Testis (tissue), 3 donors: Measurements from ENCODE around the gene ZNF174. TPM values are rescaled to one million over a fixed set of nuclear protein-coding genes. Genes with fewer than 3 reads are reported as not detected.

Source experiments
- DNase-seq: peaks from one replicate; pipeline ENCODE4 v3.0.0-alpha.2; 2019
- H3K27ac ChIP-seq, 2 donors: fragments of 200-600 bp; sonication (generic); one replicate each; pipeline ENCODE4 v1.5.1; 2019
- H3K27me3 ChIP-seq: fragments of 200-600 bp; sonication (generic); one replicate; pipeline ENCODE4 v1.5.1; 2019
- H3K36me3 ChIP-seq: fragments of 200-600 bp; sonication (generic); one replicate; pipeline ENCODE4 v1.5.1; 2017; ENCODE audit warnings: low read depth; ENCODE audit errors: missing control alignments
- H3K4me1 ChIP-seq: fragments of 200-600 bp; sonication (generic); one replicate; pipeline ENCODE4 v1.5.1; 2019
- H3K4me3 ChIP-seq, 2 donors: fragments of 200-600 bp; sonication (generic); one replicate each; pipeline ENCODE4 v1.5.1; 2017 to 2019
- H3K9me3 ChIP-seq: fragments of 200-600 bp; sonication (generic); one replicate; pipeline ENCODE4 v1.5.1; 2017
- POLR2A ChIP-seq: fragments of 450-650 bp; IDR thresholded peaks from one replicate; pipeline ENCODE4 v1.6.1; 2017; ENCODE audit warnings: antibody characterized with exemption, mild to moderate bottlenecking, moderate library complexity
- WGBS, 2 donors: methylation state at CpG; one replicate each; pipeline ENCODE4 v1.1.5; 2018; 5-methylcytosine and 5-hydroxymethylcytosine counted together
- intact Hi-C: fragments of 100-400 bp; cut with DNase I; formaldehyde crosslinking; loops from one replicate; pipeline ENCODE4 v1.15.1; 2023; ENCODE audit warnings: low total_unique reads
- polyA plus RNA-seq: library from polyadenylated mRNA; stranded (reverse); fragments of 350-450 nt; fragmentation: Illumina TruSeq; extraction: RNeasy Lipid Tissue Mini Kit (QIAGEN cat#74804); gene quantifications from one replicate; pipeline ENCODE4 v1.2.3, GENCODE V29; 2014; ENCODE audit warnings: low read depth, low replicate concordance; ENCODE audit not compliant: insufficient read depth
- total RNA-seq, 2 donors: library from RNA; depleted of rRNA; stranded (reverse); fragments of >200 nt; gene quantifications; one replicate each; pipeline ENCODE4 v1.2.3, GENCODE V29; 2016
- TF ChIP-seq, protein P1 (sequence below), 3 experiments: fragments of 450-650 bp in 2 of 3; fragments of 200-600 bp in 1 of 3; sonication (generic) in 1 of 3; IDR thresholded peaks; one replicate each; pipeline ENCODE4 v1.5.1; 2016 to 2019; ENCODE audit warnings: antibody characterized with exemption in 3 of 3, mild to moderate bottlenecking in 2 of 3, moderate library complexity in 1 of 3

Gene ZNF174
- total and polyA plus RNA-seq, 3 donors from 2014 or later, result 18.3 to 23.2 (median 19.2) TPM

DNA sequence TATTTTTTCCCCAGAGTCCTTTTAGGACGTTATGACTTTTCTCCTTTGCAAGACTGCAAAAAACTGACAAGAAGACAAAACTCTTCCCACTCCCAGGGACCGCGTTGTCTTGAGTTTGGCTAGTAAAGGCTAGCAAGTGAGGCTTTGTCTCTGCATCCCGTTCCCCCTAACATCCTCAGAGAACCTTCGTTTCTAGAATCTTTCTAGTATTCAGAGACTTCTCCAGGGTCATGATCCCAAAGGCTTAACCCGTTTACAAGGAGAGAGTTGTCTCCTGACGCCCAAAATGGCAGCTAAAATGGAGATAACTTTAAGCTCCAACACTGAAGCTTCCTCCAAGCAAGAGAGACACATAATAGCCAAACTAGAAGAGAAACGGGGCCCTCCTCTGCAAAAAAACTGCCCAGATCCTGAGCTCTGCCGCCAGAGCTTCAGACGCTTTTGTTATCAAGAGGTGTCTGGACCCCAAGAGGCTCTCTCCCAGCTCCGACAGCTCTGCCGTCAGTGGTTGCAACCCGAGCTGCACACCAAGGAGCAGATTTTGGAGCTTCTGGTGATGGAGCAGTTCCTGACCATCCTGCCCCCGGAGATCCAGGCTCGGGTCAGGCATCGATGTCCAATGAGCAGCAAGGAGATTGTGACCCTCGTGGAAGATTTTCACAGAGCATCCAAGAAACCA lies 843 bp downstream of the ZNF174 start:
- Histone ChIP-seq H3K27ac (peak overlapping the region; percentile 49 to 66), H3K27me3 (no peaks in the 10 kb centered on the region), H3K4me1 (peaks cover 12% of the 10 kb centered on the region), H3K4me3 (peak overlapping the region; percentile 82 to 98), H3K9me3 (no peaks in the 10 kb centered on the region), H3K36me3 (no peaks in the 10 kb centered on the region)
- intact Hi-C loops, result no loop called here
- DNase-seq, result peak; percentile 18
- 19 to 22% methylated on average over 17 of the region's 17 CpGs for WGBS, 2 donors
- TF ChIP-seq POLR2A, result no peak
- TF ChIP-seq, protein P1, sequence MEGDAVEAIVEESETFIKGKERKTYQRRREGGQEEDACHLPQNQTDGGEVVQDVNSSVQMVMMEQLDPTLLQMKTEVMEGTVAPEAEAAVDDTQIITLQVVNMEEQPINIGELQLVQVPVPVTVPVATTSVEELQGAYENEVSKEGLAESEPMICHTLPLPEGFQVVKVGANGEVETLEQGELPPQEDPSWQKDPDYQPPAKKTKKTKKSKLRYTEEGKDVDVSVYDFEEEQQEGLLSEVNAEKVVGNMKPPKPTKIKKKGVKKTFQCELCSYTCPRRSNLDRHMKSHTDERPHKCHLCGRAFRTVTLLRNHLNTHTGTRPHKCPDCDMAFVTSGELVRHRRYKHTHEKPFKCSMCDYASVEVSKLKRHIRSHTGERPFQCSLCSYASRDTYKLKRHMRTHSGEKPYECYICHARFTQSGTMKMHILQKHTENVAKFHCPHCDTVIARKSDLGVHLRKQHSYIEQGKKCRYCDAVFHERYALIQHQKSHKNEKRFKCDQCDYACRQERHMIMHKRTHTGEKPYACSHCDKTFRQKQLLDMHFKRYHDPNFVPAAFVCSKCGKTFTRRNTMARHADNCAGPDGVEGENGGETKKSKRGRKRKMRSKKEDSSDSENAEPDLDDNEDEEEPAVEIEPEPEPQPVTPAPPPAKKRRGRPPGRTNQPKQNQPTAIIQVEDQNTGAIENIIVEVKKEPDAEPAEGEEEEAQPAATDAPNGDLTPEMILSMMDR (IDR thresholded peaks at IDR 0.05), result no peak

DNA sequence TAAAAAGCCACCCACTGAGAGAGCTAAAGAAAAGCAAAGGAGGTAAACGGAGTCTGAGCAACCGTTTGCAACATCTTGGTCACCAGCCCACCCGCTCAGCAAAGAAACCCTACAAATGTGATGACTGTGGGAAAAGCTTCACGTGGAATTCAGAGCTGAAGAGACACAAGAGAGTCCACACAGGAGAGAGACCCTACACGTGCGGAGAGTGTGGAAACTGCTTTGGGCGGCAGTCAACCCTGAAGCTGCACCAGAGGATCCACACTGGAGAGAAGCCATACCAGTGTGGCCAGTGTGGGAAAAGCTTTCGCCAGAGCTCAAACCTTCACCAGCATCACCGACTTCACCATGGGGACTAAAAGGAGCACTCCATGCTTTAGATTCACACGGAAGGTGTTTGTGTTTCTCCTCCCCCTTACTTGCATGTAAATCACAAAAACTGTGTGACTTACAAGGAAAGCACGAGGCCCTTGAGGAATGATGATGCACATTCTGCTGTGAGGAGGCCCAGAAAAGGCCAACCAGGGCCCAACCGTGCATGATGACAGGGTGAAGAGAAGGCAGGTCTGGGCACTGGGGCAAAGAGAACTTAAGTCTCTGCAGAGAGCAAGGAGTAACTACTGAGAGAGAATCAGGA lies 7.7 kb downstream of the ZNF174 start:
- Histone ChIP-seq H3K9me3 (peaks cover 3% of the 10 kb centered on the region), H3K27me3 (no peaks in the 10 kb centered on the region), H3K4me1 (no peaks in the 10 kb centered on the region), H3K27ac (no peak overlapping the region), H3K36me3 (no peaks in the 10 kb centered on the region), H3K4me3 (no peak overlapping the region)
- no peak for DNase-seq
- TF ChIP-seq, protein P1 (IDR thresholded peaks at IDR 0.05), result no peak
- TF ChIP-seq POLR2A, result no peak
- 96 to 97% methylated on average over 12 of the region's 12 CpGs for WGBS, 2 donors
- intact Hi-C loops, result no loop called here

DNA sequence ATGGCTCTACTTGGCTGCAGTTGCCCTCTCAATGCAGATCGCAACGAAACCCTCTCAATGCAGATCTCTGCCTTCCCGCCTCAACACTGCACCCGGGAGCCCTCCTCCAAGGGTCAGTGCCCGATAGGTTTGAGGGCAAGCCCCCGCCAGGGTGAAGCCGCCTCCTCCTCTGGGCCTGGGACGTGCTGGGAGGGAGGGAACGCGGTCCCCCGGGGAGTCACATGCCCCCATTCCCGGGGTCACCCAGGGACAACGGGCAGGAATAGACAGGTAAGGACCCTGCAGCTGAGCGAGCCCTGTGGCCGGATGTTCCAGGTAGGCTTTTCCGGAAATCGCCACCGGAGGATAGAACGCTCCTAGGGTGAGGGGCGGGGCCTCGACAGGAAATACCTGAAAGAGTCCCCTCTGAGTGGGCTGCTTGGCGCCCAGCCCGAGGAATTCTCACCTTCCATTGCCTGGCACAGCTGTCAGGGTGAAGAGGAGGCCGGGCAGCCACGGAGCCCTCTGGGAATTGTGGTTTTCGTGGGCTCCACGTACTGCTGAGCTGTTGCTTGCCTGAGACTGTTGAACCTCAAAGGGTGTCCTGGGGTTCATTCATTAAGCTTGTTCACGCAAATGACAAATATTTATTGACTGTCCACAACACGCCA lies 12.8 kb downstream of the ZNF174 start:
- Histone ChIP-seq H3K4me3 (peak overlapping the region; percentile 22 to 34), H3K4me1 (no peaks in the 10 kb centered on the region), H3K9me3 (no peaks in the 10 kb centered on the region), H3K27me3 (no peaks in the 10 kb centered on the region), H3K36me3 (no peaks in the 10 kb centered on the region), H3K27ac (no peak overlapping the region)
- TF ChIP-seq, protein P1 (IDR thresholded peaks at IDR 0.05), result no peak
- TF ChIP-seq POLR2A, result no peak
- peak; percentile 83 for DNase-seq
- intact Hi-C loops, result no loop called here
- 23 to 42% methylated on average over 19 to 26 of the region's 29 CpGs for WGBS, 2 donors

GRCh38 chr16:3431779-3432219 lies 30.8 kb downstream of the ZNF174 start:
- intact Hi-C loops, result no loop called here
- Histone ChIP-seq H3K36me3 (no peaks in the 10 kb centered on the region), H3K4me3 (peak overlapping the region; percentile 37 to 51), H3K27ac (no peak overlapping the region), H3K9me3 (no peaks in the 10 kb centered on the region), H3K4me1 (peaks cover 8% of the 10 kb centered on the region), H3K27me3 (no peaks in the 10 kb centered on the region)
- DNase-seq, result peak; percentile 88
- TF ChIP-seq, protein P1 (IDR thresholded peaks at IDR 0.05), result no peak
- no peak for TF ChIP-seq POLR2A
- 51 to 73% methylated on average over 23 to 26 of the region's 26 CpGs for WGBS, 2 donors
